ENCODE data around the gene ZNRF1. TPM values are rescaled to one million over a fixed set of nuclear protein-coding genes. Genes with fewer than 3 reads are reported as not detected.
"Not testable (repeated sequence)": the region's sequence is repeated elsewhere in the genome, so short reads cannot be mapped to it uniquely, and the experiment has no call there.

Gene ZNRF1
- total and polyA plus RNA-seq, 2 of the 13 experiments (the other 11 are each of a cell fraction or from before 2014, with no cell fraction given) = 43.9 to 58.7 TPM

GRCh38 chr16:75026239-75026891 is 27.5 kb downstream of the ZNRF1 start:
- POLR2A ChIA-PET; intact Hi-C loops (cut with micrococcal nuclease; ENCODE audit: unreplicated experiment); CTCF ChIA-PET (ENCODE audit: low intra/inter-chr PET ratio, low total read pairs); FAIRE-seq; DNase-seq (ENCODE audit: low spot score); H3K9me3 ChIP-seq (ENCODE audit: low read length); H3K4me2 ChIP-seq (ENCODE audit: low read depth, low read length); H2AFZ ChIP-seq (ENCODE audit: low read length); H3K36me3 ChIP-seq (replicated peaks in 1 of 2; ENCODE audit: control insufficient read depth in 1 of 2, insufficient read depth in 2 of 2, low read length in 2 of 2); ATAC-seq; H3K9ac ChIP-seq (ENCODE audit: insufficient read depth, low read depth, low read length); H3K4me3 ChIP-seq (replicated peaks in 1 of 3; ENCODE audit: insufficient read depth in 1 of 3, low read depth in 2 of 3, low read length in 3 of 3); H3K27me3 ChIP-seq (ENCODE audit: control insufficient read depth in 1 of 2, insufficient read depth in 2 of 2, low read length in 2 of 2); in situ Hi-C loops (cut with HindIII; ENCODE audit: extremely low pct_ligation_motif_present, low pct_unique_long_range_greater_than_20kb); TF ChIP-seq CREB1 (CRISPR knock-in tag; IDR thresholded peaks at IDR 0.05): not testable (repeated sequence)
- Histone ChIP-seq H3K27ac (ENCODE audit: extremely low read length, insufficient read depth, low read length) (peak overlapping the region; percentile 11), H4K20me1 (ENCODE audit: insufficient read depth, low read length) (peaks cover 18% of the 10 kb centered on the region), H3K79me2 (ENCODE audit: insufficient read depth, low read length) (peaks cover 89% of the 10 kb centered on the region), H3K4me1 (ENCODE audit: insufficient read depth, low read length) (peaks cover 52% of the 10 kb centered on the region)
- BruUV-seq (replicated peaks) = TSS peak; percentile 31
- 89% methylated on average over 10 of the region's 10 CpGs for WGBS (ENCODE audit: low lambda C conversion rate)
- TF ChIP-seq CREB1 (IDR thresholded peaks at IDR 0.05) (0 out of 2 replicates have a peak, but pooled peaks have one; percentile 5), ZBTB33 (CRISPR knock-in tag; IDR thresholded peaks at IDR 0.05) (0 out of 2 replicates have a peak, but pooled peaks have one; percentile 10), XBP1 (CRISPR knock-in tag; IDR thresholded peaks at IDR 0.05) (0 out of 2 replicates have a peak, but pooled peaks have one; percentile 48)

GRCh38 chr16:75026892-75027391 is 28.1 kb downstream of the ZNRF1 start:
- POLR2A ChIA-PET = no interaction called here
- TF ChIP-seq CSRNP2 (CRISPR knock-in tag; conservative IDR thresholded peaks at IDR 0.05; ENCODE audit: low read depth) (no peak), GMEB2 (CRISPR knock-in tag; IDR thresholded peaks at IDR 0.05; ENCODE audit: low read depth) (no peak), FOXK2 (IDR thresholded peaks at IDR 0.05) (no peak), ZNF121 (CRISPR knock-in tag; IDR thresholded peaks at IDR 0.05) (peak; percentile 95), ZNF160 (CRISPR knock-in tag; IDR thresholded peaks at IDR 0.05) (no peak), ZBTB2 (CRISPR knock-in tag; IDR thresholded peaks at IDR 0.05; ENCODE audit: low read depth) (no peak)

More at GRCh38 chr16:75026892-75027391, 28.1 kb downstream of the ZNRF1 start:
- H3K36me3 ChIP-seq (replicated peaks in 1 of 2; ENCODE audit: control insufficient read depth in 1 of 2, insufficient read depth in 2 of 2, low read length in 2 of 2) = no peaks in the 10 kb centered on the region; a peak in 1 of 5 replicates
- CTCF ChIA-PET (ENCODE audit: low intra/inter-chr PET ratio, low total read pairs) = no interaction called here
- no peaks in the 10 kb centered on the region for H3K9me3 ChIP-seq (ENCODE audit: low read length)
- H3K9ac ChIP-seq (ENCODE audit: insufficient read depth, low read depth, low read length) = no peak overlapping the region
- H3K4me1 ChIP-seq (ENCODE audit: insufficient read depth, low read length) = peaks cover 52% of the 10 kb centered on the region
- intact Hi-C loops (cut with micrococcal nuclease; ENCODE audit: unreplicated experiment) (no loop called here), in situ Hi-C loops (cut with HindIII; ENCODE audit: extremely low pct_ligation_motif_present, low pct_unique_long_range_greater_than_20kb) (no loop called here)
- peaks cover 89% of the 10 kb centered on the region for H3K79me2 ChIP-seq (ENCODE audit: insufficient read depth, low read length)
- no peak overlapping the region for H2AFZ ChIP-seq (ENCODE audit: low read length)
- peaks cover 18% of the 10 kb centered on the region for H4K20me1 ChIP-seq (ENCODE audit: insufficient read depth, low read length)
- no peaks in the 10 kb centered on the region for H3K27me3 ChIP-seq (ENCODE audit: control insufficient read depth in 1 of 2, insufficient read depth in 2 of 2, low read length in 2 of 2)
- H3K4me2 ChIP-seq (ENCODE audit: low read depth, low read length) = no peak overlapping the region
- H3K4me3 ChIP-seq (replicated peaks in 1 of 3; ENCODE audit: insufficient read depth in 1 of 3, low read depth in 2 of 3, low read length in 3 of 3) = no peak overlapping the region
- DNase-seq (ENCODE audit: low spot score) (no peak), FAIRE-seq (no peak), ATAC-seq (no peak)
- BruUV-seq (replicated peaks) = no TSS peak
- H3K27ac ChIP-seq (ENCODE audit: extremely low read length, insufficient read depth, low read length) = no peak overlapping the region
- 100% methylated on average over 2 of the region's 2 CpGs for WGBS (ENCODE audit: low lambda C conversion rate)

Data from HepG2 (cell line).